H1 (cell line): ENCODE results near the gene HSD11B1L. TPM values are rescaled to one million over a fixed set of nuclear protein-coding genes. Genes with fewer than 3 reads are reported as not detected.

Experiments used
- CTCF ChIA-PET: fragments of 300-600 bp; sonication (Branson Sonifier 250); formaldehyde crosslinking; loops from one replicate; lab custom pipeline; 2021; ENCODE audit not compliant: partially characterized antibody; lab: Charles Lee
- POLR2A ChIA-PET: fragments of 300-600 bp; sonication (Branson Sonifier 250); formaldehyde crosslinking; loops from one replicate; lab custom pipeline; 2021; ENCODE audit warnings: inconsistent platforms; ENCODE audit not compliant: partially characterized antibody; lab: Charles Lee
- DNase-seq, 2 experiments: peaks; one replicate each; pipeline versions ENCODE4 v3.0.0 to v3.0.0-alpha.2; 2010 to 2022; ENCODE audit warnings: low spot score in 2 of 2, low read depth in 1 of 2, mixed read lengths in 1 of 2
- FAIRE-seq: peaks from 2 replicates; lab custom pipeline; 2011; peaks lifted over from hg19 to GRCh38; lab: Jason Lieb, UNC
- H2AFZ ChIP-seq: 2 replicates; pipeline ENCODE4 v1.8.1; 2012; ENCODE audit warnings: low read length, inconsistent platforms
- H2AK5ac ChIP-seq: 2 replicates; pipeline ENCODE4 v1.6.1; 2013; ENCODE audit warnings: low read depth, low read length
- H2BK120ac ChIP-seq: replicated peaks from 2 replicates; pipeline ENCODE3; 2013; ENCODE audit warnings: low read depth, low read length, inconsistent platforms
- H2BK12ac ChIP-seq: 2 replicates; pipeline ENCODE4 v1.6.1; 2013; ENCODE audit warnings: low read depth, low read length
- H2BK15ac ChIP-seq: 2 replicates; pipeline ENCODE4 v1.6.1; 2013; ENCODE audit warnings: low read length
- H2BK20ac ChIP-seq: 2 replicates; pipeline ENCODE4 v1.6.1; 2013; ENCODE audit warnings: low read length
- H2BK5ac ChIP-seq: 2 replicates; pipeline ENCODE4 v1.6.1; 2013; ENCODE audit warnings: low read depth, low read length
- H3K14ac ChIP-seq: 2 replicates; pipeline ENCODE4 v1.6.1; 2013; ENCODE audit warnings: inconsistent platforms; ENCODE audit not compliant: insufficient read length
- H3K18ac ChIP-seq: 2 replicates; pipeline ENCODE4 v1.6.1; 2013; ENCODE audit warnings: low read length; ENCODE audit errors: extremely low read depth
- H3K23ac ChIP-seq: 2 replicates; pipeline ENCODE4 v1.6.1; 2013; ENCODE audit warnings: inconsistent platforms; ENCODE audit not compliant: insufficient read length
- H3K23me2 ChIP-seq: 2 replicates; pipeline ENCODE4 v1.6.1; 2013; ENCODE audit warnings: low read depth, low read length
- H3K27ac ChIP-seq: 2 replicates; pipeline ENCODE4 v1.6.1; 2011; ENCODE audit warnings: low read depth, low read length, inconsistent platforms
- H3K27me3 ChIP-seq, 4 experiments: replicated peaks in 1 of 4; 1 replicate in 1 of 4; 2 replicates in 3 of 4; pipeline versions ENCODE4 v1.6.1 to v1.8.1; 2011 to 2013; ENCODE audit warnings: low read length in 3 of 4, mild to moderate bottlenecking in 3 of 4, inconsistent platforms in 2 of 4, mixed read lengths in 2 of 4, moderate library complexity in 1 of 4; ENCODE audit not compliant: control insufficient read depth in 3 of 4, insufficient read depth in 3 of 4; ENCODE audit errors: extremely low read depth in 1 of 4
- H3K36me3 ChIP-seq, 4 experiments: 2 replicates each; pipeline versions ENCODE4 v1.6.1 to v1.8.1; 2011 to 2013; ENCODE audit warnings: mild to moderate bottlenecking in 4 of 4, low read length in 3 of 4, moderate library complexity in 2 of 4, control low read depth in 1 of 4, inconsistent platforms in 1 of 4; ENCODE audit not compliant: insufficient read depth in 4 of 4, control insufficient read depth in 2 of 4
- H3K4ac ChIP-seq: replicated peaks from 2 replicates; pipeline ENCODE3; 2013; ENCODE audit warnings: low read length, low read depth, mixed read lengths, inconsistent platforms; ENCODE audit not compliant: insufficient read length
- H3K4me1 ChIP-seq, 4 experiments: replicated peaks in 1 of 4; 1 replicate in 1 of 4; 2 replicates in 3 of 4; pipeline versions ENCODE4 v1.6.1 to v1.8.1; 2011 to 2013; ENCODE audit warnings: low read length in 3 of 4, inconsistent platforms in 2 of 4, mixed read lengths in 1 of 4; ENCODE audit not compliant: insufficient read depth in 4 of 4, control insufficient read depth in 3 of 4
- H3K4me2 ChIP-seq, 2 experiments: 2 replicates each; pipeline versions ENCODE4 v1.6.1 to v1.8.1; 2011 to 2013; ENCODE audit warnings: low read depth in 2 of 2, low read length in 2 of 2, control low read depth in 1 of 2, inconsistent platforms in 1 of 2, mild to moderate bottlenecking in 1 of 2; ENCODE audit not compliant: insufficient read depth in 1 of 2
- H3K4me3 ChIP-seq, 4 experiments: fragments of 200-600, 300-600 bp in 1 of 4; sonication (generic), shearing (Covaris generic), sonication (Bioruptor Twin) in 1 of 4; 2 replicates each; pipeline versions ENCODE4 v1.5.1 to v1.8.1; 2011 to 2016; ENCODE audit warnings: low read length in 4 of 4, low read depth in 3 of 4, control low read depth in 2 of 4, inconsistent platforms in 2 of 4, mild to moderate bottlenecking in 2 of 4, mixed read lengths in 1 of 4, moderate library complexity in 1 of 4; ENCODE audit not compliant: insufficient read depth in 2 of 4; ENCODE audit errors: extremely low read depth in 1 of 4
- H3K56ac ChIP-seq: replicated peaks from 2 replicates; pipeline ENCODE3; 2013; ENCODE audit warnings: low read depth, mild to moderate bottlenecking, mixed read lengths, low read length, inconsistent platforms; ENCODE audit not compliant: insufficient read length
- H3K79me1 ChIP-seq: 2 replicates; pipeline ENCODE4 v1.6.1; 2013; ENCODE audit warnings: low read depth, low read length, control low read depth
- H3K79me2 ChIP-seq, 2 experiments: 2 replicates each; pipeline versions ENCODE4 v1.6.1 to v1.8.1; 2012 to 2013; ENCODE audit warnings: low read length in 2 of 2, mild to moderate bottlenecking in 2 of 2, inconsistent platforms in 1 of 2; ENCODE audit not compliant: insufficient read depth in 2 of 2, control insufficient read depth in 1 of 2
- H3K9ac ChIP-seq, 4 experiments: replicated peaks in 1 of 4; 1 replicate in 1 of 4; 2 replicates in 3 of 4; pipeline versions ENCODE4 v1.6.1 to v1.8.1; 2011 to 2013; ENCODE audit warnings: low read depth in 3 of 4, low read length in 3 of 4, control low read depth in 2 of 4, mild to moderate bottlenecking in 2 of 4, moderate library complexity in 2 of 4, inconsistent platforms in 1 of 4; ENCODE audit errors: extremely low read depth in 1 of 4
- H3K9me3 ChIP-seq, 2 experiments: 2 replicates each; pipeline versions ENCODE4 v1.6.1 to v1.8.1; 2012 to 2013; ENCODE audit warnings: mild to moderate bottlenecking in 2 of 2, moderate library complexity in 2 of 2, control low read depth in 1 of 2, inconsistent platforms in 1 of 2, low read depth in 1 of 2, low read length in 1 of 2, mixed read lengths in 1 of 2; ENCODE audit not compliant: insufficient read depth in 2 of 2
- H4K20me1 ChIP-seq, 2 experiments: replicated peaks in 1 of 2; 2 replicates each; pipeline versions ENCODE3 to v1.8.1; 2011 to 2013; ENCODE audit warnings: inconsistent platforms in 2 of 2, low read length in 2 of 2, mild to moderate bottlenecking in 1 of 2; ENCODE audit not compliant: insufficient read depth in 2 of 2, control insufficient read depth in 1 of 2
- H4K5ac ChIP-seq: 2 replicates; pipeline ENCODE4 v1.6.1; 2013; ENCODE audit warnings: low read length, low read depth, mixed read lengths, inconsistent platforms; ENCODE audit not compliant: insufficient read length
- H4K8ac ChIP-seq: 2 replicates; pipeline ENCODE4 v1.8.0; 2013; ENCODE audit warnings: mild to moderate bottlenecking, moderate library complexity, low read length, inconsistent platforms; ENCODE audit not compliant: insufficient read depth; ENCODE audit errors: extremely low read depth
- H4K91ac ChIP-seq: replicated peaks from 2 replicates; pipeline ENCODE3; 2013; ENCODE audit warnings: low read length, mixed read lengths, inconsistent platforms; ENCODE audit not compliant: insufficient read length
- CREB1 ChIP-seq: IDR thresholded peaks from 2 replicates; pipeline ENCODE4 v1.6.1; 2012; ENCODE audit warnings: inconsistent platforms
- HDAC2 ChIP-seq, 2 experiments: fragments of 300-600 bp in 1 of 2; sonication (generic) in 1 of 2; IDR thresholded peaks; 2 replicates each; pipeline ENCODE4 v1.6.1; 2011 to 2012; ENCODE audit warnings: low read depth in 2 of 2, low read length in 2 of 2, mild to moderate bottlenecking in 2 of 2, moderate library complexity in 2 of 2, borderline replicate concordance in 1 of 2, inconsistent platforms in 1 of 2
- MAFK ChIP-seq: IDR thresholded peaks from 2 replicates; pipeline ENCODE4 v1.6.1; 2012; ENCODE audit warnings: low read depth, mild to moderate bottlenecking, improper control_type of control experiment, low read length
- POLR2AphosphoS5 ChIP-seq: IDR thresholded peaks from 2 replicates; pipeline ENCODE4 v1.6.1; 2011; ENCODE audit warnings: low read depth, low read length
- RBBP5 ChIP-seq: IDR thresholded peaks from 2 replicates; pipeline ENCODE4 v1.7.1; 2012; ENCODE audit warnings: low read depth, mild to moderate bottlenecking, inconsistent platforms, low read length, moderate library complexity, borderline replicate concordance
- SAP30 ChIP-seq: fragments of 300-600 bp; sonication (generic); IDR thresholded peaks from 2 replicates; pipeline ENCODE4 v1.7.1; 2012; ENCODE audit warnings: low read length, moderate library complexity, mild to moderate bottlenecking, inconsistent platforms; ENCODE audit not compliant: insufficient read depth, insufficient replicate concordance
- YY1 ChIP-seq: IDR thresholded peaks from 2 replicates; pipeline ENCODE4 v1.6.1; 2011; ENCODE audit warnings: low read depth, mild to moderate bottlenecking, low read length
- WGBS, 2 experiments: shearing (Covaris generic) in 1 of 2; methylation state at CpG; one replicate each; pipeline versions ENCODE4 v1.1.6 to v1.1.7; 2013 to 2015; ENCODE audit warnings: low lambda C conversion rate in 2 of 2, mixed read lengths in 2 of 2, inconsistent platforms in 1 of 2, low coverage in 1 of 2, missing lambda C conversion rate in 1 of 2; ENCODE audit not compliant: insufficient replicate concordance in 2 of 2, insufficient coverage in 1 of 2, insufficient read length in 1 of 2; ENCODE audit errors: extremely low coverage in 1 of 2, missing lambda C conversion rate in 1 of 2; 5-methylcytosine and 5-hydroxymethylcytosine counted together
- polyA plus RNA-seq, 7 experiments: library from polyadenylated mRNA; depleted of rRNA in 3 of 7; stranded (reverse) in 5 of 7; unstranded in 2 of 7; fragments of >200 nt in 5 of 7; fragments of 200-250 nt in 2 of 7; gene quantifications; 1 replicate in 5 of 7; 2 replicates in 1 of 7; 4 replicates in 1 of 7; pipeline versions ENCODE4 v1.2.1 to v1.2.3, GENCODE V29; 2011 to 2013; ENCODE audit warnings: missing spikeins in 2 of 7, mixed read lengths in 2 of 7
- total RNA-seq: library from RNA; stranded (reverse); fragmentation: NEBNext Ultra II Directional; extraction: Animal tissue kit (Norgen Biotek cat#: 25700); gene quantifications from 2 replicates; pipeline ENCODE4 v1.2.1, GENCODE V29; 2021
- TF ChIP-seq, protein P1 (sequence below): IDR thresholded peaks from 2 replicates; pipeline ENCODE4 v1.6.1; 2011; ENCODE audit warnings: low read length, improper control_type of control experiment
- TF ChIP-seq, protein P2 (sequence below): IDR thresholded peaks from 2 replicates; pipeline ENCODE4 v1.6.1; 2012; ENCODE audit warnings: low read length, inconsistent platforms

The HSD11B1L gene
- total and polyA plus RNA-seq, 2 of the 8 experiments (the other 6 are each of a cell fraction or from before 2014, with no cell fraction given) = 8.2 to 20.6 TPM

DNA sequence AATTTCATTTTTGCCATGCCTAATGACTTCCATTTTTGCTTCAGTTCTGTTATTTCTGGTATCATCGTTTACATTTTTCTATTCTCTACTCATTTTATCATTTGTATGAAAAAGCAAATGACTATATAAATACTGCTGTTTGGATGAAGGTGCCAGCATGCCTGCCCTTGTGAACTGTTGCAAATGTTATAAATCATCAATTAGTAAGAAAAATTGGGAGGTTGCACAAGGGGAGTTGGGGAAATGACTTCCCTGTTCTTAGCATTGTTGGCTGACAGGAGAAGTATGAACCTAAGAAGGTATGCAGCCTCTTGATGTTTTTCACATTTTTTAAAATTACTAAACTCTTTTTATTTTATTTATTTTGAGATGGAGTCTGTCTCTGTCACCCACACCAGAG lies 42.9 kb upstream of the HSD11B1L start:
- Histone ChIP-seq H3K36me3 (peaks cover 8 to 20% (median 12%) of the 10 kb centered on the region in 4 experiments), H3K27ac (no peak overlapping the region), H3K14ac (no peak overlapping the region)
- 82% methylated on average over 1 of the region's 1 CpG; no CpG with 5 or more reads in 1 of the 2 experiments for WGBS, 2 experiments
- TF ChIP-seq, protein P1, sequence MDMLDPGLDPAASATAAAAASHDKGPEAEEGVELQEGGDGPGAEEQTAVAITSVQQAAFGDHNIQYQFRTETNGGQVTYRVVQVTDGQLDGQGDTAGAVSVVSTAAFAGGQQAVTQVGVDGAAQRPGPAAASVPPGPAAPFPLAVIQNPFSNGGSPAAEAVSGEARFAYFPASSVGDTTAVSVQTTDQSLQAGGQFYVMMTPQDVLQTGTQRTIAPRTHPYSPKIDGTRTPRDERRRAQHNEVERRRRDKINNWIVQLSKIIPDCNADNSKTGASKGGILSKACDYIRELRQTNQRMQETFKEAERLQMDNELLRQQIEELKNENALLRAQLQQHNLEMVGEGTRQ = no peak
- no peak for TF ChIP-seq SAP30
- TF ChIP-seq YY1 = no peak
- no peak for TF ChIP-seq CREB1
- TF ChIP-seq HDAC2 (IDR thresholded peaks at IDR 0.05; ENCODE audit: borderline replicate concordance in 1 of 2, low read depth in 2 of 2, low read length in 2 of 2) = no peak
- no peak for TF ChIP-seq MAFK
- TF ChIP-seq, protein P2, sequence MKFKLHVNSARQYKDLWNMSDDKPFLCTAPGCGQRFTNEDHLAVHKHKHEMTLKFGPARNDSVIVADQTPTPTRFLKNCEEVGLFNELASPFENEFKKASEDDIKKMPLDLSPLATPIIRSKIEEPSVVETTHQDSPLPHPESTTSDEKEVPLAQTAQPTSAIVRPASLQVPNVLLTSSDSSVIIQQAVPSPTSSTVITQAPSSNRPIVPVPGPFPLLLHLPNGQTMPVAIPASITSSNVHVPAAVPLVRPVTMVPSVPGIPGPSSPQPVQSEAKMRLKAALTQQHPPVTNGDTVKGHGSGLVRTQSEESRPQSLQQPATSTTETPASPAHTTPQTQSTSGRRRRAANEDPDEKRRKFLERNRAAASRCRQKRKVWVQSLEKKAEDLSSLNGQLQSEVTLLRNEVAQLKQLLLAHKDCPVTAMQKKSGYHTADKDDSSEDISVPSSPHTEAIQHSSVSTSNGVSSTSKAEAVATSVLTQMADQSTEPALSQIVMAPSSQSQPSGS = no peak
- no peak for TF ChIP-seq RBBP5
- no peak for TF ChIP-seq POLR2AphosphoS5
- TF ChIP-seq, all 59 proteins: peak for 0
- H2AK5ac ChIP-seq = no peak overlapping the region
- no peak overlapping the region for H3K18ac ChIP-seq
- no peaks in the 10 kb centered on the region for H3K27me3 ChIP-seq
- no peak overlapping the region for H2BK5ac ChIP-seq
- DNase-seq (no peak), FAIRE-seq (no peak)
- no peak overlapping the region for H3K4ac ChIP-seq
- ChIA-PET CTCF (interaction anchor here (0.7 kb wide), 1 partner anchor 134 kb away, joined by 3 read pairs; no protein-coding TSS in a partner anchor), POLR2A (interaction anchor here (0.6 to 1.7 kb wide), 3 partner anchors 15 to 53 kb away, joined by 3 to 5 read pairs (median 5); partner anchors contain the start of genes RPL36, SAFB and SAFB2)
- H2BK12ac ChIP-seq = no peak overlapping the region
- H3K56ac ChIP-seq = no peak overlapping the region
- H2BK15ac ChIP-seq = no peak overlapping the region
- no peaks in the 10 kb centered on the region for H3K9me3 ChIP-seq
- no peak overlapping the region for H3K23ac ChIP-seq
- no peak overlapping the region for H4K5ac ChIP-seq
- peaks cover 22 to 24% of the 10 kb centered on the region in 2 experiments for H4K20me1 ChIP-seq
- no peak overlapping the region for H2BK120ac ChIP-seq
- no peak overlapping the region for H3K4me3 ChIP-seq
- H3K23me2 ChIP-seq = no peaks in the 10 kb centered on the region
- no peak overlapping the region for H3K9ac ChIP-seq
- peaks cover 14% of the 10 kb centered on the region for H3K79me1 ChIP-seq
- H4K8ac ChIP-seq = no peak overlapping the region
- no peak overlapping the region for H4K91ac ChIP-seq
- no peak overlapping the region for H2AFZ ChIP-seq
- no peaks in the 10 kb centered on the region; a peak in 1 of 7 replicates for H3K4me1 ChIP-seq
- no peak overlapping the region for H3K4me2 ChIP-seq
- no peak overlapping the region for H2BK20ac ChIP-seq
- H3K79me2 ChIP-seq = peaks cover 11 to 91% of the 10 kb centered on the region in 2 experiments
